Measurements from ENCODE around the gene SPINK2. TPM values are rescaled to one million over a fixed set of nuclear protein-coding genes. Genes with fewer than 3 reads are reported as not detected.

The SPINK2 gene
- total RNA-seq = not detected in 2 replicates

GRCh38 chr4:56821381-56822243 lies at the start of gene SPINK2:
Gene SPINK2, minus strand, starts transcription at chr4:56821701. Its CDS starts 39 bp downstream, at chr4:56821662.

Other genes starting within 250 kb of the SPINK2 start
- gene HOPX, start 140.4 kb downstream of the SPINK2 start, total RNA-seq = 32.8 and 33.9 TPM in 2 replicates
- gene REST, start 86.2 kb upstream of the SPINK2 start, total RNA-seq = 38.6 and 39.6 TPM in 2 replicates
- gene NOA1, start 155.9 kb upstream of the SPINK2 start, total RNA-seq = 16.0 and 20.1 TPM in 2 replicates
- 172 and 186 TPM in 2 replicates for gene POLR2B, start 157.2 kb upstream of the SPINK2 start, total RNA-seq

All from epithelial cell of umbilical artery (primary cell).